Skeletal muscle cell (primary cell): ENCODE measurements around the gene PJVK.
"Not testable (repeated sequence)": the region's sequence is repeated elsewhere in the genome, so short reads cannot be mapped to it uniquely, and the experiment has no call there.

Experiments
- DNase-seq: peaks from one replicate; pipeline ENCODE4 v3.0.0-alpha.2; 2010; ENCODE audit warnings: low read depth
- H3K4me3 ChIP-seq: 2 replicates; pipeline ENCODE4 v1.5.1; 2011; ENCODE audit warnings: low read depth, mild to moderate bottlenecking, control low read depth, low read length, moderate library complexity

PJVK gene

GRCh38 chr2:178427458-178427857, 23.7 kb upstream of the PJVK start:
- H3K4me3 ChIP-seq, result no peak overlapping the region
- DNase-seq, result no peak

GRCh38 chr2:178428396-178428806, 22.8 kb upstream of the PJVK start:
- no peak overlapping the region for H3K4me3 ChIP-seq
- no peak for DNase-seq

GRCh38 chr2:178429336-178429735, 21.8 kb upstream of the PJVK start:
- no peak overlapping the region for H3K4me3 ChIP-seq
- DNase-seq, result no peak

- H3K4me3 ChIP-seq, result no peak overlapping the region
- no peak for DNase-seq
Measured at GRCh38 chr2:178436662-178437061, 14.5 kb upstream of the PJVK start.

GRCh38 chr2:178441426-178441825, 9.8 kb upstream of the PJVK start:
- no peak for DNase-seq
- H3K4me3 ChIP-seq, result no peak overlapping the region

- peak overlapping the region; percentile 83 for H3K4me3 ChIP-seq
- DNase-seq, result no peak
Measured at GRCh38 chr2:178448968-178449661, 2.1 kb upstream of the PJVK start.

GRCh38 chr2:178449700-178450523, 1.3 kb upstream of the PJVK start:
- DNase-seq, result no peak
- peak overlapping the region; percentile 83 for H3K4me3 ChIP-seq

- DNase-seq, result no peak
- H3K4me3 ChIP-seq, result peak overlapping the region; percentile 83
Measured at GRCh38 chr2:178450524-178450773, 729 bp upstream of the PJVK start.

GRCh38 chr2:178452334-178452733, 1.2 kb downstream of the PJVK start:
- H3K4me3 ChIP-seq, result no peak overlapping the region
- DNase-seq, result no peak

GRCh38 chr2:178452870-178453269, 1.7 kb downstream of the PJVK start:
- DNase-seq, result no peak

GRCh38 chr2:178455947-178456346, 4.8 kb downstream of the PJVK start:
- H3K4me3 ChIP-seq, result no peak overlapping the region
- DNase-seq, result no peak

More at GRCh38 chr2:178452870-178453269, 1.7 kb downstream of the PJVK start:
- H3K4me3 ChIP-seq, result no peak overlapping the region

- no peak for DNase-seq
- H3K4me3 ChIP-seq, result no peak overlapping the region
Measured at GRCh38 chr2:178457390-178457886, 6.3 kb downstream of the PJVK start.

- no peak for DNase-seq
Measured at GRCh38 chr2:178469219-178469849, 18.2 kb downstream of the PJVK start.

GRCh38 chr2:178471313-178471712, 20.1 kb downstream of the PJVK start:
- not testable (repeated sequence) for DNase-seq, H3K4me3 ChIP-seq

More at GRCh38 chr2:178469219-178469849, 18.2 kb downstream of the PJVK start:
- no peak overlapping the region for H3K4me3 ChIP-seq

- H3K4me3 ChIP-seq, result no peak overlapping the region
- DNase-seq, result no peak
Measured at GRCh38 chr2:178473373-178473772, 22.2 kb downstream of the PJVK start.

GRCh38 chr2:178473931-178474330, 22.8 kb downstream of the PJVK start:
- no peak overlapping the region for H3K4me3 ChIP-seq
- DNase-seq, result no peak

- no peak overlapping the region for H3K4me3 ChIP-seq
- no peak for DNase-seq
Measured at GRCh38 chr2:178474560-178474959, 23.4 kb downstream of the PJVK start.

- H3K4me3 ChIP-seq, result no peak overlapping the region
- DNase-seq, result no peak
Measured at GRCh38 chr2:178476477-178476876, 25.3 kb downstream of the PJVK start.

GRCh38 chr2:178477443-178478129, 26.4 kb downstream of the PJVK start:
- no peak for DNase-seq
- peak overlapping the region; percentile 86 for H3K4me3 ChIP-seq

- peak overlapping the region; percentile 86 for H3K4me3 ChIP-seq
- peak; percentile 4 for DNase-seq
Measured at GRCh38 chr2:178478130-178478438, 26.9 kb downstream of the PJVK start.
